ENCODE measurements around the gene ST6GALNAC3. TPM values are rescaled to one million over a fixed set of nuclear protein-coding genes. Genes with fewer than 3 reads are reported as not detected.
"Not testable (repeated sequence)": the region's sequence is repeated elsewhere in the genome, so short reads cannot be mapped to it uniquely, and the experiment has no call there.

The ST6GALNAC3 gene
- total RNA-seq, 6 experiments from 2014 or later = 1.4 to 3.2 (median 2.6) TPM

GRCh38 chr1:76121850-76122249 lies 47.3 kb downstream of the ST6GALNAC3 start:
- Histone ChIP-seq H3K27me3 (no peaks in the 10 kb centered on the region), H3K4me1 (no peaks in the 10 kb centered on the region), H3K4me3 (no peak overlapping the region), H3K36me3 (no peaks in the 10 kb centered on the region), H3K9me3 (no peaks in the 10 kb centered on the region), H3K27ac (no peak overlapping the region)
- DNase-seq (no peak), ATAC-seq (no peak)
- intact Hi-C loops (cut with DNase I) = no loop called here
- TF ChIP-seq CTCF (IDR thresholded peaks at IDR 0.05) (no peak), POLR2A (IDR thresholded peaks at IDR 0.05) (no peak)
- WGBS (ENCODE audit: insufficient coverage, low coverage, low lambda C conversion rate, missing lambda C conversion rate) = 59% methylated on average over 5 of the region's 5 CpGs

- intact Hi-C loops (cut with DNase I) = no loop called here
These were observed 47.7 kb downstream of the ST6GALNAC3 start for GRCh38 chr1:76122271-76122670.

GRCh38 chr1:76123411-76124064 lies 49.0 kb downstream of the ST6GALNAC3 start:
- H3K27ac ChIP-seq; H3K36me3 ChIP-seq; H3K4me3 ChIP-seq; intact Hi-C loops (cut with DNase I); H3K27me3 ChIP-seq; DNase-seq; ATAC-seq; H3K4me1 ChIP-seq; H3K9me3 ChIP-seq: not testable (repeated sequence)
- WGBS (ENCODE audit: insufficient coverage, low coverage, low lambda C conversion rate, missing lambda C conversion rate) = 69% methylated on average over 4 of the region's 5 CpGs

More at GRCh38 chr1:76122271-76122670, 47.7 kb downstream of the ST6GALNAC3 start:
- TF ChIP-seq CTCF (IDR thresholded peaks at IDR 0.05) = no peak
- no peak for TF ChIP-seq POLR2A (IDR thresholded peaks at IDR 0.05)
- H3K9me3 ChIP-seq = no peaks in the 10 kb centered on the region
- H3K4me3 ChIP-seq = no peak overlapping the region
- H3K36me3 ChIP-seq = no peaks in the 10 kb centered on the region
- DNase-seq (no peak), ATAC-seq (no peak)
- no peak overlapping the region for H3K27ac ChIP-seq
- H3K27me3 ChIP-seq = no peaks in the 10 kb centered on the region
- WGBS (ENCODE audit: insufficient coverage, low coverage, low lambda C conversion rate, missing lambda C conversion rate) = 53% methylated on average over 4 of the region's 5 CpGs
- H3K4me1 ChIP-seq = no peaks in the 10 kb centered on the region

GRCh38 chr1:76124196-76124595 lies 49.6 kb downstream of the ST6GALNAC3 start:
- TF ChIP-seq CTCF (IDR thresholded peaks at IDR 0.05) = no peak
- TF ChIP-seq POLR2A (IDR thresholded peaks at IDR 0.05) = no peak
- no peak for ATAC-seq
- intact Hi-C loops (cut with DNase I) = no loop called here

GRCh38 chr1:76125473-76126219 lies 51.1 kb downstream of the ST6GALNAC3 start:
- 73% methylated on average over 3 of the region's 3 CpGs for WGBS (ENCODE audit: insufficient coverage, low coverage, low lambda C conversion rate, missing lambda C conversion rate)
- Histone ChIP-seq H3K27ac (no peak overlapping the region), H3K4me3 (no peak overlapping the region), H3K9me3 (no peaks in the 10 kb centered on the region), H3K4me1 (no peaks in the 10 kb centered on the region), H3K36me3 (no peaks in the 10 kb centered on the region), H3K27me3 (no peaks in the 10 kb centered on the region)
- intact Hi-C loops (cut with DNase I) = no loop called here
- TF ChIP-seq CTCF (IDR thresholded peaks at IDR 0.05) (no peak), POLR2A (IDR thresholded peaks at IDR 0.05) (no peak)
- DNase-seq (no peak), ATAC-seq (no peak)

More at GRCh38 chr1:76124196-76124595, 49.6 kb downstream of the ST6GALNAC3 start:
- H3K4me1 ChIP-seq = no peaks in the 10 kb centered on the region
- no peaks in the 10 kb centered on the region for H3K27me3 ChIP-seq
- no peaks in the 10 kb centered on the region for H3K9me3 ChIP-seq
- 83% methylated on average over 5 of the region's 7 CpGs for WGBS (ENCODE audit: insufficient coverage, low coverage, low lambda C conversion rate, missing lambda C conversion rate)
- H3K27ac ChIP-seq = no peak overlapping the region
- no peak overlapping the region for H3K4me3 ChIP-seq
- no peaks in the 10 kb centered on the region for H3K36me3 ChIP-seq
- DNase-seq = no peak
